B cell (primary cell): Measurements from ENCODE around the gene AGGF1. TPM values are rescaled to one million over a fixed set of nuclear protein-coding genes. Genes with fewer than 3 reads are reported as not detected.

ENCODE experiments used
- ATAC-seq: fragments of 200-7000 bp; cut with Tn5 transposase; one replicate; pipeline ENCODE4 v1.10.0; 2021; ENCODE audit warnings: low read depth, mild to moderate bottlenecking, moderate number of reproducible peaks, moderate library complexity
- CTCF ChIA-PET: fragments of 350-600 bp; sonication (Branson Sonifier 250); formaldehyde crosslinking; loops from one replicate; lab custom pipeline; 2021; ENCODE audit warnings: antibody characterized with exemption, inconsistent platforms; lab: Charles Lee
- POLR2A ChIA-PET: fragments of 350-600 bp; sonication (Branson Sonifier 250); formaldehyde crosslinking; loops from one replicate; lab custom pipeline; 2021; ENCODE audit warnings: antibody characterized with exemption; lab: Charles Lee
- DNase-seq: peaks from one replicate; pipeline ENCODE4 v3.0.0; 2013
- H2AFZ ChIP-seq: 2 replicates; pipeline ENCODE4 v1.6.1; 2012; ENCODE audit warnings: mild to moderate bottlenecking, low read depth, low read length; ENCODE audit not compliant: insufficient read depth, poor library complexity, severe bottlenecking
- H3K27ac ChIP-seq, 2 donors: 1 replicate in 1 of 2; 2 replicates in 1 of 2; pipeline ENCODE4 v1.5.1; 2012 to 2013; ENCODE audit warnings: low read length in 2 of 2, mild to moderate bottlenecking in 2 of 2, moderate library complexity in 1 of 2
- H3K27me3 ChIP-seq, 4 experiments: fragments of 200-600 bp in 1 of 4; sonication (generic) in 1 of 4; replicated peaks in 1 of 4; 1 replicate in 2 of 4; 2 replicates in 2 of 4; pipeline versions ENCODE4 v1.6.1 to v1.7.0; 2013 to 2016; ENCODE audit warnings: low read length in 3 of 4, mild to moderate bottlenecking in 2 of 4, mixed read lengths in 1 of 4, moderate library complexity in 1 of 4; ENCODE audit not compliant: insufficient read depth in 4 of 4, control insufficient read depth in 3 of 4; ENCODE audit errors: control extremely low read depth in 1 of 4
- H3K36me3 ChIP-seq, 2 experiments: replicated peaks in 1 of 2; 1 replicate in 1 of 2; 2 replicates in 1 of 2; pipeline versions ENCODE4 v1.6.1 to v1.7.1; 2013; ENCODE audit warnings: low read length in 1 of 2; ENCODE audit not compliant: insufficient read depth in 2 of 2, control insufficient read depth in 1 of 2; ENCODE audit errors: control extremely low read depth in 1 of 2, extremely low read depth in 1 of 2
- H3K4me1 ChIP-seq, 2 donors: fragments of 200-600 bp in 1 of 2; sonication (generic) in 1 of 2; 1 replicate in 1 of 2; 2 replicates in 1 of 2; pipeline versions ENCODE4 v1.5.1 to v1.6.1; 2013 to 2017; ENCODE audit warnings: low read length in 2 of 2; ENCODE audit not compliant: control insufficient read depth in 2 of 2, insufficient read depth in 2 of 2
- H3K4me2 ChIP-seq: replicated peaks from 2 replicates; pipeline ENCODE3; 2012; ENCODE audit warnings: mild to moderate bottlenecking, low read depth, low read length; ENCODE audit not compliant: poor library complexity, severe bottlenecking
- H3K4me3 ChIP-seq, 5 experiments: fragments of 200-600 bp in 1 of 5; sonication (generic) in 1 of 5; 1 replicate in 3 of 5; 2 replicates in 2 of 5; pipeline versions ENCODE4 v1.5.1 to v1.7.0; 2011 to 2016; ENCODE audit warnings: low read length in 4 of 5, mild to moderate bottlenecking in 4 of 5, low read depth in 2 of 5, control low read depth in 1 of 5, moderate library complexity in 1 of 5; ENCODE audit not compliant: insufficient read depth in 1 of 5; ENCODE audit errors: control extremely low read depth in 1 of 5, extremely low read depth in 1 of 5
- H3K79me2 ChIP-seq: fragments of 200-600 bp; sonication (generic); one replicate; pipeline ENCODE4 v1.6.0; 2016; ENCODE audit warnings: low read length; ENCODE audit not compliant: control insufficient read depth, insufficient read depth
- H3K9ac ChIP-seq: fragments of 200-600 bp; sonication (generic); 2 replicates; pipeline ENCODE4 v1.6.1; 2017; ENCODE audit warnings: mild to moderate bottlenecking, low read length, moderate library complexity
- H3K9me3 ChIP-seq, 3 donors: one replicate each; pipeline versions ENCODE4 v1.6.1 to v1.7.1; 2013; ENCODE audit warnings: low read length in 2 of 3; ENCODE audit not compliant: control insufficient read depth in 2 of 3, insufficient read depth in 1 of 3; ENCODE audit errors: control extremely low read depth in 1 of 3
- H4K20me1 ChIP-seq: 2 replicates; pipeline ENCODE4 v1.6.0; 2012; ENCODE audit warnings: mild to moderate bottlenecking, low read length; ENCODE audit not compliant: insufficient read depth, control insufficient read depth, poor library complexity, severe bottlenecking
- H3K27ac Mint-ChIP-seq: one replicate; pipeline ENCODE4 v1.8.0; 2021; ENCODE audit warnings: mixed read lengths
- H3K27me3 Mint-ChIP-seq: one replicate; pipeline ENCODE4 v1.8.0; 2021; ENCODE audit warnings: mixed read lengths
- H3K4me1 Mint-ChIP-seq: one replicate; pipeline ENCODE4 v1.8.0; 2021; ENCODE audit warnings: mixed read lengths
- H3K4me3 Mint-ChIP-seq: one replicate; pipeline ENCODE4 v1.8.0; 2021; ENCODE audit warnings: mixed read lengths
- H3K9me3 Mint-ChIP-seq: one replicate; pipeline ENCODE4 v1.8.0; 2022; ENCODE audit warnings: mixed read lengths; ENCODE audit not compliant: insufficient read depth
- CTCF ChIP-seq: fragments of 200-600 bp; IDR thresholded peaks from one replicate; pipeline ENCODE4 v1.8.0; 2022; ENCODE audit warnings: antibody characterized with exemption, mild to moderate bottlenecking
- EZH2 ChIP-seq: IDR thresholded peaks from 2 replicates; pipeline ENCODE4 v1.6.1; 2012; ENCODE audit warnings: borderline replicate concordance, low read depth, mild to moderate bottlenecking, moderate library complexity, low read length; ENCODE audit not compliant: insufficient read depth, poor library complexity, severe bottlenecking
- WGBS: methylation state at CpG from one replicate; pipeline ENCODE4 v1.1.5; 2013; ENCODE audit warnings: missing lambda C conversion rate; ENCODE audit not compliant: insufficient coverage; 5-methylcytosine and 5-hydroxymethylcytosine counted together
- intact Hi-C: fragments of 100-400 bp; cut with micrococcal nuclease; formaldehyde crosslinking; loops from one replicate; pipeline ENCODE4 v1.10.0; 2022
- polyA plus RNA-seq: library from polyadenylated mRNA; depleted of rRNA; stranded (reverse); fragments of >200 nt; gene quantifications from 2 replicates; pipeline ENCODE4 v1.2.3, GENCODE V29; 2012
- total RNA-seq, 2 donors: library from RNA; stranded (reverse); fragments of 120-200 nt in 1 of 2; gene quantifications; 1 replicate in 1 of 2; 2 replicates in 1 of 2; pipeline versions ENCODE4 v1.2.3 to v1.2.4, GENCODE V29; 2013 to 2022

The AGGF1 gene
- total and polyA plus RNA-seq, 2 donors (not counting 1 experiment from before 2014, with no cell fraction given) = 9.3 to 25.6 TPM

DNA sequence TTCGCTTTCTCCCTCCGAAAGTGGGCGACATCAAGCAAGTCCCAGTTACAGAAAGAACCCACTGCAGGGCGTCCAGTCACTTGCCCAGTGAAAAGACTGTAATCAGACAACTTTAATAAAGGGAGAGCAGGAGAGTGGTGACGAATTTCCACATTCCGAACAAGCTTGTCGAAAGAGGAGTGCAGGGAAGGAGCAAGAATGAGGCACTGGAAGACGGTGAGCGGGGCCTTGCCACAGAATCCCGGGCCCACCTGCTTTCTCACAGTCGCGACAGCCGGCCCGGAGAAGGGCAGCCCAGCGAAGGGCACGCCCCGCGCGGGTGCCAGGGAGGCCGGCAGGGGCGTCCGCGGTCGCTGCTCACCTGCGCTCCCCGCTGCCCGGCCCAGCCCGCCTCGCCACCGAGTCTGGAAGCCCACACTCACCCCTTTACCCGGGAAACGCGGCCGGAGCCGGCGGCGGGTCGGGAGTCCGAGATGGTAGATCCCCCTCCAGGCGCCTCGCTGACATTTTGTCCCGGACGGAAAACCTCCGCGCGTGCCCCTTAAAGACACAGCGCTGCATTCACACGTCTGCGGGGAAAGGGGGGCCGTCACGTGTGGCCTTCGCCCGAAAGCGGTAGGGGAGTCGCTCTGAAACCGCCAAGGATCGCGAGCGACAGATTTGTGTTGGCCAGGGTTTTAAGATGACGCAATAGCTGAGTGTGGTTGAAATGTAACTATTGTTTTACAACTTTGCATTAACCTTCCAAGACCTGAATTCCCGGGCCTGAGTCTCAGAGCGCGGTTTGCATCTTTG is 56.7 kb downstream of the AGGF1 start, which contains the start of gene ZBED3:
Gene ZBED3 (minus strand): TSS at position 597 of the 795 bp plus-strand sequence. CDS start 9,407 bp downstream, outside the sequence.
- peaks cover 9% of the 10 kb centered on the region for H3K27me3 Mint-ChIP-seq
- peaks cover 0 to 2% (median 0%) of the 10 kb centered on the region in 4 experiments for H3K27me3 ChIP-seq
- intact Hi-C loops = loop anchor here (1.0 to 10.0 kb wide), 2 partner anchors 57 to 538 kb away; partner anchors contain the start of gene AGGF1
- DNase-seq (peak; percentile 67), ATAC-seq (peak; percentile 86)
- H3K4me1 Mint-ChIP-seq = peaks cover 16% of the 10 kb centered on the region
- ChIA-PET CTCF (interaction anchor here (0.8 to 3.9 kb wide), 6 partner anchors 9 to 59 kb away, joined by 3 to 17 read pairs (median 3); partner anchors contain the start of gene AGGF1), POLR2A (interaction anchor here (0.8 kb wide), 1 partner anchor 57 kb away, joined by 4 read pairs; the partner anchor contains the start of gene AGGF1)
- peak within 1 kb of the TSS; percentile 74 for H3K9ac ChIP-seq
- H3K36me3 ChIP-seq = no peaks in the 10 kb centered on the region
- TF ChIP-seq EZH2 = no peak
- peak; percentile 31 for TF ChIP-seq CTCF
- peak within 1 kb of the TSS in 1 of 2 donors; percentile 11 for H3K27ac ChIP-seq
- peak within 1 kb of the TSS; percentile 82 for H3K4me2 ChIP-seq
- H2AFZ ChIP-seq = peak within 1 kb of the TSS; percentile 86
- no peaks in the 10 kb centered on the region for H4K20me1 ChIP-seq
- H3K4me3 ChIP-seq = peak within 1 kb of the TSS; percentile 61 to 75 (median 69)
- peaks cover 11 to 16% of the 10 kb centered on the region in 2 donors for H3K4me1 ChIP-seq
- under 1% methylated on average over 53 of the region's 63 CpGs for WGBS
- peak within 1 kb of the TSS; percentile 98 for H3K4me3 Mint-ChIP-seq
- peak within 1 kb of the TSS; percentile 79 for H3K27ac Mint-ChIP-seq
- H3K9me3 Mint-ChIP-seq = peaks cover 5% of the 10 kb centered on the region
- no peaks in the 10 kb centered on the region for H3K79me2 ChIP-seq
- peaks cover 0 to 2% (median 0%) of the 10 kb centered on the region in 3 donors for H3K9me3 ChIP-seq
